ENCODE results near the gene KCNH6. TPM values are rescaled to one million over a fixed set of nuclear protein-coding genes. Genes with fewer than 3 reads are reported as not detected.

Gene KCNH6
- total RNA-seq, 6 donors from 2014 or later = 0.22 to 4.2 (median 0.31) TPM; not detected in 2

DNA sequence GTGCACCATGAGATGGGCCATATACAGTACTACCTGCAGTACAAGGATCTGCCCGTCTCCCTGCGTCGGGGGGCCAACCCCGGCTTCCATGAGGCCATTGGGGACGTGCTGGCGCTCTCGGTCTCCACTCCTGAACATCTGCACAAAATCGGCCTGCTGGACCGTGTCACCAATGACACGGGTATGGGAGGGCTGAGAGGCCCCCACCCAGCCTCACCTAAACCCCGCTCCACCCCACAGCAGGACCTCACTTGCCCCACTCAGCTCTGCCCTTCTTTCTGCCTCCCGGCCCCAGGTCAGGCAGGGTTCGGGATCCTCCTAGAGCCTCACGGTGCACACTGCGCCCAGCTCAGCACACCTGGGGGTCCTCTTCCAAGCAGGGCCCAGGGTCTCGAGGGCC, 40.6 kb upstream of the KCNH6 start:
- DNase-seq (no peak), ATAC-seq (ENCODE audit: low FRiP score in 2 of 2) (no peak)
- H3K9me3 ChIP-seq = no peaks in the 10 kb centered on the region
- 86 to 89% methylated on average over 16 of the region's 16 CpGs for WGBS, 2 donors
- no peaks in the 10 kb centered on the region for H3K36me3 ChIP-seq
- H3K4me1 ChIP-seq = peaks cover 21 to 36% (median 26%) of the 10 kb centered on the region in 4 donors
- TF ChIP-seq EP300 (IDR thresholded peaks at IDR 0.05) (no peak), POLR2AphosphoS5 (IDR thresholded peaks at IDR 0.05) (no peak), POLR2A (IDR thresholded peaks at IDR 0.05) (no peak)
- TF ChIP-seq, protein P1, sequence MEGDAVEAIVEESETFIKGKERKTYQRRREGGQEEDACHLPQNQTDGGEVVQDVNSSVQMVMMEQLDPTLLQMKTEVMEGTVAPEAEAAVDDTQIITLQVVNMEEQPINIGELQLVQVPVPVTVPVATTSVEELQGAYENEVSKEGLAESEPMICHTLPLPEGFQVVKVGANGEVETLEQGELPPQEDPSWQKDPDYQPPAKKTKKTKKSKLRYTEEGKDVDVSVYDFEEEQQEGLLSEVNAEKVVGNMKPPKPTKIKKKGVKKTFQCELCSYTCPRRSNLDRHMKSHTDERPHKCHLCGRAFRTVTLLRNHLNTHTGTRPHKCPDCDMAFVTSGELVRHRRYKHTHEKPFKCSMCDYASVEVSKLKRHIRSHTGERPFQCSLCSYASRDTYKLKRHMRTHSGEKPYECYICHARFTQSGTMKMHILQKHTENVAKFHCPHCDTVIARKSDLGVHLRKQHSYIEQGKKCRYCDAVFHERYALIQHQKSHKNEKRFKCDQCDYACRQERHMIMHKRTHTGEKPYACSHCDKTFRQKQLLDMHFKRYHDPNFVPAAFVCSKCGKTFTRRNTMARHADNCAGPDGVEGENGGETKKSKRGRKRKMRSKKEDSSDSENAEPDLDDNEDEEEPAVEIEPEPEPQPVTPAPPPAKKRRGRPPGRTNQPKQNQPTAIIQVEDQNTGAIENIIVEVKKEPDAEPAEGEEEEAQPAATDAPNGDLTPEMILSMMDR (IDR thresholded peaks at IDR 0.05) = no peak
- no peak overlapping the region for H3K4me3 ChIP-seq
- H3K27me3 ChIP-seq = peaks cover 0 to 6% (median 0%) of the 10 kb centered on the region in 4 donors
- H3K27ac ChIP-seq = peak overlapping the region in 1 of 4 donors; percentile 5

DNA sequence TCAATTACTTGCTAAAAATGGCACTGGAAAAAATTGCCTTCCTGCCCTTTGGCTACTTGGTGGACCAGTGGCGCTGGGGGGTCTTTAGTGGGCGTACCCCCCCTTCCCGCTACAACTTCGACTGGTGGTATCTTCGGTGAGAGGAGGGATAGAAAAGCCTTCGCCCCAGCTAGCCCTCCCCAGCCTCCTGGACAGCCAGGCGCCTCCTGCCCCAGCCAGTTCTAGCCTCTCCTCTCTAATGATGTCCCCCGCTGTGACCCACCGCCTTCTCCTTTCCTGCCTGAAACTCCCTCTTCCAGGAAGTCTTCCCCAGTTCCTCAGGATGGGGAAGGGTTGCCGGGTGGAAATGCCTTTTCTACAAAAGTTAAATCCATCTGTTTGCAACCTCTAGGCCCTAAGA, 40.1 kb upstream of the KCNH6 start:
- no peak for ATAC-seq (ENCODE audit: low FRiP score in 2 of 2)

DNA sequence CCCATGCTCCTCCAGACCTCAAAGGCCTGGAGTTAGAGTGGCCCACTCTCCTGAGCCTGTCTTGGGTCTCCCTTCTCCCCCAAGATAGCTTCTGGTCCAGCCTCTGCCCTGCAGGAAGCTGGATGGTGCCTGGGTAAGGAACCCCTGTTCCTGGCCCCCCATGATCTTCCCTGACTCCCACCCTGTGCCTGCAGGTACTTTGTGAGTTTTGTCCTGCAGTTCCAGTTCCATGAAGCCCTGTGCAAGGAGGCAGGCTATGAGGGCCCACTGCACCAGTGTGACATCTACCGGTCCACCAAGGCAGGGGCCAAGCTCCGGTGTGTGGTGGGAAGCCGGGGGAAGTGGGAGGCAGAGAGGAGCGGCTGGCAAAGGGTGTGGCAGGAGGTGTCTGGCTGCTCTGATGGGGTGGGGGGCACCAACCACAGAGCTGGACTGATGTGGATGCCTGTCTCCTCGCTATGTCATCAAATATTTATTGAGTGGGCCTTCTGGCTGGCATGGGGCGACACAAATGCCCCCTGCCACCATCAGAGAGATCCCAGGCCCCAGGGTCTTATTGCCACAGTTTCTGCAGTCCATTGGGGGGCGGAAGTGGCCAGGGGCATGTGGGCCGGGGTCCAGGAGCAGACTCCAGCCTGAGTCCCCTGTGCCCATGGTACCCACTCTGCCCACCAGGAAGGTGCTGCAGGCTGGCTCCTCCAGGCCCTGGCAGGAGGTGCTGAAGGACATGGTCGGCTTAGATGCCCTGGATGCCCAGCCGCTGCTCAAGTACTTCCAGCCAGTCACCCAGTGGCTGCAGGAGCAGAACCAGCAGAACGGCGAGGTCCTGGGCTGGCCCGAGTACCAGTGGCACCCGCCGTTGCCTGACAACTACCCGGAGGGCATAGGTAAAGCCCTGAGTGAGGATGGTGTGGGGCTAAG, 39.2 kb upstream of the KCNH6 start:
- TF ChIP-seq POLR2AphosphoS5 (IDR thresholded peaks at IDR 0.05) (no peak), EP300 (IDR thresholded peaks at IDR 0.05) (no peak), POLR2A (IDR thresholded peaks at IDR 0.05) (no peak)
- TF ChIP-seq, protein P1 (IDR thresholded peaks at IDR 0.05) = no peak
- H3K27ac ChIP-seq = peak overlapping the region in 2 of 4 donors; percentile 24 to 27
- no peaks in the 10 kb centered on the region for H3K27me3 ChIP-seq
- peaks cover 9 to 22% (median 13%) of the 10 kb centered on the region in 4 donors for H3K4me1 ChIP-seq
- no peaks in the 10 kb centered on the region for H3K9me3 ChIP-seq
- no peak for ATAC-seq (ENCODE audit: low FRiP score in 2 of 2)
- no peak for DNase-seq
- 88 to 90% methylated on average over 5 to 15 of the region's 16 CpGs for WGBS, 2 donors
- no peak overlapping the region for H3K4me3 ChIP-seq
- no peaks in the 10 kb centered on the region for H3K36me3 ChIP-seq

More for the DNA sequence above, 40.1 kb upstream of the KCNH6 start:
- no peak for DNase-seq
- peaks cover 17 to 31% (median 21%) of the 10 kb centered on the region in 4 donors for H3K4me1 ChIP-seq
- no peak for TF ChIP-seq POLR2A (IDR thresholded peaks at IDR 0.05)
- TF ChIP-seq, protein P1 (IDR thresholded peaks at IDR 0.05) = no peak
- H3K9me3 ChIP-seq = no peaks in the 10 kb centered on the region
- H3K4me3 ChIP-seq = no peak overlapping the region
- peaks cover 0 to under 1% (median 0%) of the 10 kb centered on the region in 4 donors for H3K27me3 ChIP-seq
- H3K27ac ChIP-seq = peak overlapping the region in 1 of 4 donors; percentile 5
- no peaks in the 10 kb centered on the region for H3K36me3 ChIP-seq
- WGBS, 2 donors = 76 to 86% methylated on average over 10 of the region's 10 CpGs

DNA sequence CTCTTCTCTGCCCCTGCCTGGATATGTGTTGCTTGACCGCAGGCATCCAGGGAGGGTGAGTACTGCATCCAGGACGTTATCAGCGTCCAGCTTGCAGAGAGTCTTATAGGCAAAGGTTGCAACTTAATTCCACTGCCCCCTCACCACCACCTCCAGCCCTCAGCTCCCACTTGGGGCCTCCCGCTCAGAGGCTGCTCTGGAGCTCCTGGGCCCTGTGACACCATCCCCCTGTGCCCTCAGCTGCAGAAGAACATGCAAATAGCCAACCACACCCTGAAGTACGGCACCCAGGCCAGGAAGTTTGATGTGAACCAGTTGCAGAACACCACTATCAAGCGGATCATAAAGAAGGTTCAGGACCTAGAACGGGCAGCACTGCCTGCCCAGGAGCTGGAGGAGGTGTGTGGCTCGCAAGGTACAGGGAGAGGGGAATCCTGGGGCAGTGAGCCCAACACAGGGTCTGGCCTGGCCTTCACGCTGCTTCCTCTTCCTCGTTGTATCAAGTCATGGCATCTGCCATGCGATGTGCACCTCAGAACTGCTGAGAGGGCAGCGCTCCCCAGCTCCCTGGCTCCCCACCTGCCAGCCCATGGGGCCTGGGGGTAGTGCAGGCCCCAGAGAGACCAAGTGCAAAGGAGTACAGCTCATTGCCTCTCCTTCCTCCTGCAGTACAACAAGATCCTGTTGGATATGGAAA, 36.7 kb upstream of the KCNH6 start:
- Histone ChIP-seq H3K27ac (peak overlapping the region in 3 of 4 donors; percentile 28 to 72 (median 66)), H3K4me1 (peaks cover 0 to 11% (median 5%) of the 10 kb centered on the region in 4 donors), H3K9me3 (no peaks in the 10 kb centered on the region), H3K4me3 (no peak overlapping the region), H3K27me3 (no peaks in the 10 kb centered on the region), H3K36me3 (no peaks in the 10 kb centered on the region)
- 78 to 86% methylated on average over 5 to 12 of the region's 12 CpGs for WGBS, 2 donors
- peak in 1 of 2 donors; percentile 56 for DNase-seq
- ATAC-seq (ENCODE audit: low FRiP score in 2 of 2) = no peak
- TF ChIP-seq EP300 (IDR thresholded peaks at IDR 0.05) (no peak), POLR2A (IDR thresholded peaks at IDR 0.05) (no peak), POLR2AphosphoS5 (IDR thresholded peaks at IDR 0.05) (no peak)
- TF ChIP-seq, protein P1 (IDR thresholded peaks at IDR 0.05) = no peak
